Left hindlimb (tissue), 1 donor: Measurements from ENCODE around the gene SRRM5.
"Not testable (repeated sequence)": the region's sequence is repeated elsewhere in the genome, so short reads cannot be mapped to it uniquely, and the experiment has no call there.

ENCODE experiments used
- DNase-seq: peaks from one replicate; pipeline ENCODE4 v3.0.0-alpha.2; 2018

Gene SRRM5

GRCh38 chr19:43640424-43640757, 28.5 kb downstream of the SRRM5 start:
- DNase-seq = no peak

GRCh38 chr19:43641333-43641732, 29.4 kb downstream of the SRRM5 start:
- no peak for DNase-seq

GRCh38 chr19:43642531-43642930, 30.6 kb downstream of the SRRM5 start:
- DNase-seq = no peak

GRCh38 chr19:43643326-43643725, 31.4 kb downstream of the SRRM5 start:
- no peak for DNase-seq

- no peak for DNase-seq
Observed at GRCh38 chr19:43644181-43644580, 32.3 kb downstream of the SRRM5 start.

- no peak for DNase-seq
Observed at GRCh38 chr19:43648633-43649032, 36.7 kb downstream of the SRRM5 start.

- DNase-seq = no peak
Observed at GRCh38 chr19:43649514-43649913, 37.6 kb downstream of the SRRM5 start.

GRCh38 chr19:43650276-43650675, 38.4 kb downstream of the SRRM5 start:
- DNase-seq = not testable (repeated sequence)

GRCh38 chr19:43651758-43652545, 40.1 kb downstream of the SRRM5 start:
- DNase-seq = no peak

- no peak for DNase-seq
Observed at GRCh38 chr19:43652546-43652874, 40.6 kb downstream of the SRRM5 start.

GRCh38 chr19:43656436-43656835, 44.5 kb downstream of the SRRM5 start:
- no peak for DNase-seq

GRCh38 chr19:43658001-43658400, 46.1 kb downstream of the SRRM5 start:
- DNase-seq = no peak

- no peak for DNase-seq
Observed at GRCh38 chr19:43658494-43658893, 46.6 kb downstream of the SRRM5 start.

GRCh38 chr19:43660301-43660970, 48.5 kb downstream of the SRRM5 start:
- no peak for DNase-seq

- peak; percentile 61 for DNase-seq
Observed at GRCh38 chr19:43660971-43661360, 49.1 kb downstream of the SRRM5 start.

GRCh38 chr19:43662487-43662886, 50.6 kb downstream of the SRRM5 start:
- no peak for DNase-seq

- no peak for DNase-seq
Observed at GRCh38 chr19:43664018-43664417, 52.1 kb downstream of the SRRM5 start.
